Hepatocyte (in vitro differentiated cells): Measurements from ENCODE around the gene MROH2A. TPM values are rescaled to one million over a fixed set of nuclear protein-coding genes. Genes with fewer than 3 reads are reported as not detected.

Experiments
- DNase-seq: peaks from one replicate; pipeline ENCODE4 v3.0.0-alpha.2; 2016; ENCODE audit warnings: low spot score
- H2AFZ ChIP-seq: fragments of 200-600 bp; sonication (generic); 2 replicates; pipeline ENCODE4 v1.6.0; 2016; ENCODE audit warnings: antibody characterized with exemption, mild to moderate bottlenecking
- H3K27ac ChIP-seq: fragments of 200-600 bp; sonication (generic); 2 replicates; pipeline ENCODE4 v1.5.1; 2016; ENCODE audit warnings: mild to moderate bottlenecking
- H3K27me3 ChIP-seq: fragments of 200-600 bp; sonication (generic); 2 replicates; pipeline ENCODE4 v1.6.1; 2016
- H3K36me3 ChIP-seq: fragments of 200-600 bp; sonication (generic); replicated peaks from 2 replicates; pipeline ENCODE4 v1.5.1; 2016; ENCODE audit warnings: low read depth; ENCODE audit not compliant: insufficient read depth
- H3K4me1 ChIP-seq: fragments of 200-600 bp; sonication (generic); 2 replicates; pipeline ENCODE4 v1.5.1; 2016; ENCODE audit warnings: mild to moderate bottlenecking, moderate library complexity; ENCODE audit not compliant: insufficient read depth
- H3K4me2 ChIP-seq: fragments of 200-600 bp; sonication (generic); 2 replicates; pipeline ENCODE4 v1.6.0; 2016
- H3K4me3 ChIP-seq: fragments of 200-600 bp; sonication (generic); 2 replicates; pipeline ENCODE4 v1.5.1; 2016; ENCODE audit warnings: mild to moderate bottlenecking
- H3K79me2 ChIP-seq: fragments of 200-600 bp; sonication (generic); 2 replicates; pipeline ENCODE4 v1.6.0; 2017; ENCODE audit warnings: mild to moderate bottlenecking
- H3K9me2 ChIP-seq: fragments of 200-600 bp; sonication (generic); replicated peaks from 2 replicates; pipeline ENCODE4 v1.6.0; 2017; ENCODE audit warnings: mild to moderate bottlenecking; ENCODE audit not compliant: insufficient read depth
- H3K9me3 ChIP-seq: fragments of 200-600 bp; sonication (generic); 2 replicates; pipeline ENCODE4 v1.5.1; 2016; ENCODE audit warnings: low read depth, mild to moderate bottlenecking
- H4K20me1 ChIP-seq: fragments of 200-600 bp; sonication (generic); 2 replicates; pipeline ENCODE4 v1.6.0; 2016; ENCODE audit warnings: mild to moderate bottlenecking; ENCODE audit not compliant: insufficient read depth, poor library complexity, severe bottlenecking
- EZH2 ChIP-seq: fragments of 200-600 bp; sonication (generic); IDR thresholded peaks from 2 replicates; pipeline ENCODE4 v1.6.1; 2016; ENCODE audit warnings: antibody characterized with exemption, mild to moderate bottlenecking, borderline replicate concordance
- EZH2phosphoT487 ChIP-seq: fragments of 200-600 bp; sonication (generic); IDR thresholded peaks from one replicate; pipeline ENCODE4 v1.6.1; 2018; ENCODE audit warnings: antibody characterized with exemption, mild to moderate bottlenecking, low read depth, moderate library complexity; ENCODE audit not compliant: unreplicated experiment, severe bottlenecking
- WGBS: methylation state at CpG from one replicate; pipeline ENCODE4 v1.1.6; 2016; ENCODE audit warnings: low lambda C conversion rate; ENCODE audit errors: missing lambda C conversion rate; 5-methylcytosine and 5-hydroxymethylcytosine counted together
- polyA plus RNA-seq: library from polyadenylated mRNA; unstranded; fragments of >200 nt; fragmentation: Nextera tagmentation; extraction: Ambion mirVana; gene quantifications from 2 replicates; pipeline ENCODE4 v1.2.1, GENCODE V29; 2016
- total RNA-seq: library from RNA; depleted of rRNA; stranded (reverse); fragments of >200 nt; gene quantifications from 2 replicates; pipeline ENCODE4 v1.2.3, GENCODE V29; 2014
- TF ChIP-seq, protein P1 (sequence below): fragments of 200-600 bp; sonication (generic); IDR thresholded peaks from 2 replicates; pipeline ENCODE4 v1.5.1; 2016; ENCODE audit warnings: antibody characterized with exemption, mild to moderate bottlenecking; ENCODE audit not compliant: poor library complexity

MROH2A gene
- total and polyA plus RNA-seq, 2 experiments from 2014 or later, result not detected

DNA sequence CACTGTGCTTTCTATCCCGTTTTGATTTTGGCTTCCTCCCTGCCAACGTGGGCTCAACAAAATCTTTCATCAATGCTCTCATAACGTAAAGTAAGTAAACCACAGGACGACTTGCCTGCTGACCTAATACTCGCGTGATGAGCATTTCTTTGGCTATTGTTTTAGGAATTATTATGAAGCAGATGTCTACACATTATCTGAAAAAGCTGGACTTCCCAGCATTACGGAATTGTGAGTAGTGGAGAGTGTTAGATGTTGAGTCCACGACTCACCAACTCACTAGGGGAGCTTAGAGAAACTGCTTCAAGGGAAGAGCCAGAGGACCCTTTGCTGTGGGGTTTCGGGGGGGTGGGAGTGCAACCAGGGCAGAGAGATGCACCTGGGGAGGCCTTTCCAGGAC, 54.3 kb downstream of the MROH2A start:
- H3K4me3 ChIP-seq, result no peak overlapping the region
- H3K4me2 ChIP-seq, result no peak overlapping the region
- H3K9me2 ChIP-seq, result no peaks in the 10 kb centered on the region
- H4K20me1 ChIP-seq, result no peaks in the 10 kb centered on the region
- no peak for DNase-seq
- WGBS, result 76% methylated on average over 9 of the region's 9 CpGs
- H3K27ac ChIP-seq, result no peak overlapping the region
- no peak overlapping the region for H2AFZ ChIP-seq
- H3K9me3 ChIP-seq, result no peaks in the 10 kb centered on the region
- H3K36me3 ChIP-seq, result no peaks in the 10 kb centered on the region
- TF ChIP-seq, protein P1, sequence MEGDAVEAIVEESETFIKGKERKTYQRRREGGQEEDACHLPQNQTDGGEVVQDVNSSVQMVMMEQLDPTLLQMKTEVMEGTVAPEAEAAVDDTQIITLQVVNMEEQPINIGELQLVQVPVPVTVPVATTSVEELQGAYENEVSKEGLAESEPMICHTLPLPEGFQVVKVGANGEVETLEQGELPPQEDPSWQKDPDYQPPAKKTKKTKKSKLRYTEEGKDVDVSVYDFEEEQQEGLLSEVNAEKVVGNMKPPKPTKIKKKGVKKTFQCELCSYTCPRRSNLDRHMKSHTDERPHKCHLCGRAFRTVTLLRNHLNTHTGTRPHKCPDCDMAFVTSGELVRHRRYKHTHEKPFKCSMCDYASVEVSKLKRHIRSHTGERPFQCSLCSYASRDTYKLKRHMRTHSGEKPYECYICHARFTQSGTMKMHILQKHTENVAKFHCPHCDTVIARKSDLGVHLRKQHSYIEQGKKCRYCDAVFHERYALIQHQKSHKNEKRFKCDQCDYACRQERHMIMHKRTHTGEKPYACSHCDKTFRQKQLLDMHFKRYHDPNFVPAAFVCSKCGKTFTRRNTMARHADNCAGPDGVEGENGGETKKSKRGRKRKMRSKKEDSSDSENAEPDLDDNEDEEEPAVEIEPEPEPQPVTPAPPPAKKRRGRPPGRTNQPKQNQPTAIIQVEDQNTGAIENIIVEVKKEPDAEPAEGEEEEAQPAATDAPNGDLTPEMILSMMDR, result no peak
- peaks cover 7% of the 10 kb centered on the region for H3K79me2 ChIP-seq
- H3K4me1 ChIP-seq, result peaks cover 5% of the 10 kb centered on the region
- no peaks in the 10 kb centered on the region for H3K27me3 ChIP-seq

DNA sequence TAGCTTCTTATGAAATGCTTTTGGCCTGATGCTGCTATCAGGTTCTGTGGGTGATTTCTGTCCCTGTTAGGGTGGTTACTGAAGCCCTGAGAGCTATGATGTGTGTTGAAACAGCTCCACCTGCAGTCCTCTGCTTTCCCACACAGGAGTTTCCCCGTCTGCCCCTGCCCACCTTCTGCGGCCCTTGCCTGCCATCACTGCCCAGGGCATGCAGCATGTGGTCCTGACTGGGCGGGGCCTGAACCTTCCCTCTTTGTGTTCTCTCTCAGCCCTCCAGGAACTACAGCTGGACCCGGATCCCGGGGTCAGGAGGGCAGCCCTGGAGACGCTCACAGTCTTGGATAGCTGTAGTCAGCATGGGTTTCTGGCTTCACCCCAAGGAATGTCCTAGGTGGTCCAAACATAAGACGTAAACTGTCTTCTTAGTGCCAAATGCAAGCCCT, 54.8 kb downstream of the MROH2A start:
- Histone ChIP-seq H3K4me3 (no peak overlapping the region), H3K27ac (no peak overlapping the region), H3K9me2 (no peaks in the 10 kb centered on the region), H3K4me1 (peaks cover 5% of the 10 kb centered on the region), H3K9me3 (no peaks in the 10 kb centered on the region), H2AFZ (no peak overlapping the region), H3K27me3 (no peaks in the 10 kb centered on the region), H3K4me2 (no peak overlapping the region), H3K79me2 (peaks cover 12% of the 10 kb centered on the region), H3K36me3 (no peaks in the 10 kb centered on the region), H4K20me1 (no peaks in the 10 kb centered on the region)
- DNase-seq, result peak; percentile 65
- no peak for TF ChIP-seq EZH2phosphoT487
- TF ChIP-seq EZH2, result no peak
- TF ChIP-seq, protein P1, result peak; percentile 62
- 55% methylated on average over 7 of the region's 7 CpGs for WGBS

DNA sequence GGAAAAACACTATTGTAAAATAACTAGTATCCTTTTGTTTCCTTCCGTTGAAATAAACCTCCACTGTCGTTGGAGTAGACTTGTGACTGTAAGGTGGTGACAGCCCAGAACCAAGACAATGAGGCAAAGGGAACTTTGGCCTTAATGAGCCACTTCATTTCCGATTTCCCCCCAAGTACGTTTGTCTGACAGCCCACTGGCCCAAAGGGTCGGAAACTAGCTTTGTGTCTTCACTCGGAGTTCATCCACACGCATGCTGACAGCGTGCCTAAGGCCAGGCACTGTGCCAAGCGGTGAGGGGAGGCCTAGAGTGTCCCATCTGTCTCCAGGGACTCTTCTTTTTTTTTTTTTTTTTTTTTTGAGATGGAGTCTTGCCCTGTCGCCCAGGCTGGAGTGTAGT, 55.2 kb downstream of the MROH2A start:
- no peak overlapping the region for H3K27ac ChIP-seq
- H3K4me3 ChIP-seq, result no peak overlapping the region
- H3K27me3 ChIP-seq, result no peaks in the 10 kb centered on the region
- TF ChIP-seq, protein P1, result no peak
- TF ChIP-seq EZH2phosphoT487, result no peak
- no peak for TF ChIP-seq EZH2
- peaks cover 5% of the 10 kb centered on the region for H3K4me1 ChIP-seq
- WGBS, result 87% methylated on average over 10 of the region's 10 CpGs
- no peak overlapping the region for H3K4me2 ChIP-seq
- H3K9me3 ChIP-seq, result no peaks in the 10 kb centered on the region
- no peak overlapping the region for H2AFZ ChIP-seq
- peaks cover 16% of the 10 kb centered on the region for H3K79me2 ChIP-seq
- no peak for DNase-seq
- no peaks in the 10 kb centered on the region for H4K20me1 ChIP-seq
- no peaks in the 10 kb centered on the region for H3K36me3 ChIP-seq
- no peaks in the 10 kb centered on the region for H3K9me2 ChIP-seq
